Measurements from ENCODE around the gene ASPHD1.

DNA sequence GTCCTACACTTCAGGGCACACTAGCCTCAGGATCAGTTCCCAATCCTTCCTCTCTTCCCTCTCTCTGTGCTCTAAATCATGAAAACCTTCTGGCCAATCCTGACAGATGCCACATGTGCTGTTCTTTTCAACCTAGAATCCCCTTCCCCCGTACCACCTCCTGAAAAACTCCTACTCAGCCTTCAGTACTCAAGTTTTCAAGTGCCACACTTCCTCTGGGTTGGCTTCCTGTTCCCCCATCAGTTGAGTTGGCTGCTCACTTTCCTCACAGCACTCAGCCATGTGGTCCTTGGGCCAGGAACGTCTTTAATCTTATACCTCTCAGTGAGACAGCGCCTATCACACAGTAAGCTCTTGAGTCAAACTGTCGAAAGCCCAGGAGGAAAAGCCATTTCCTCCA lies 3.3 kb downstream of the ASPHD1 start:
- TF ChIP-seq, protein P1, sequence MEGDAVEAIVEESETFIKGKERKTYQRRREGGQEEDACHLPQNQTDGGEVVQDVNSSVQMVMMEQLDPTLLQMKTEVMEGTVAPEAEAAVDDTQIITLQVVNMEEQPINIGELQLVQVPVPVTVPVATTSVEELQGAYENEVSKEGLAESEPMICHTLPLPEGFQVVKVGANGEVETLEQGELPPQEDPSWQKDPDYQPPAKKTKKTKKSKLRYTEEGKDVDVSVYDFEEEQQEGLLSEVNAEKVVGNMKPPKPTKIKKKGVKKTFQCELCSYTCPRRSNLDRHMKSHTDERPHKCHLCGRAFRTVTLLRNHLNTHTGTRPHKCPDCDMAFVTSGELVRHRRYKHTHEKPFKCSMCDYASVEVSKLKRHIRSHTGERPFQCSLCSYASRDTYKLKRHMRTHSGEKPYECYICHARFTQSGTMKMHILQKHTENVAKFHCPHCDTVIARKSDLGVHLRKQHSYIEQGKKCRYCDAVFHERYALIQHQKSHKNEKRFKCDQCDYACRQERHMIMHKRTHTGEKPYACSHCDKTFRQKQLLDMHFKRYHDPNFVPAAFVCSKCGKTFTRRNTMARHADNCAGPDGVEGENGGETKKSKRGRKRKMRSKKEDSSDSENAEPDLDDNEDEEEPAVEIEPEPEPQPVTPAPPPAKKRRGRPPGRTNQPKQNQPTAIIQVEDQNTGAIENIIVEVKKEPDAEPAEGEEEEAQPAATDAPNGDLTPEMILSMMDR (conservative IDR thresholded peaks at IDR 0.05), result no peak
- no peak for TF ChIP-seq ZFX (IDR thresholded peaks at IDR 0.05)
